Testis (tissue), 3 donors: ENCODE results near the gene PLA2G4F. TPM values are rescaled to one million over a fixed set of nuclear protein-coding genes. Genes with fewer than 3 reads are reported as not detected.

Source experiments
- DNase-seq: peaks from one replicate; pipeline ENCODE4 v3.0.0-alpha.2; 2019
- H3K27ac ChIP-seq, 2 donors: fragments of 200-600 bp; sonication (generic); one replicate each; pipeline ENCODE4 v1.5.1; 2019
- H3K27me3 ChIP-seq: fragments of 200-600 bp; sonication (generic); one replicate; pipeline ENCODE4 v1.5.1; 2019
- H3K36me3 ChIP-seq: fragments of 200-600 bp; sonication (generic); one replicate; pipeline ENCODE4 v1.5.1; 2017; ENCODE audit warnings: low read depth; ENCODE audit errors: missing control alignments
- H3K4me1 ChIP-seq: fragments of 200-600 bp; sonication (generic); one replicate; pipeline ENCODE4 v1.5.1; 2019
- H3K4me3 ChIP-seq, 2 donors: fragments of 200-600 bp; sonication (generic); one replicate each; pipeline ENCODE4 v1.5.1; 2017 to 2019
- H3K9me3 ChIP-seq: fragments of 200-600 bp; sonication (generic); one replicate; pipeline ENCODE4 v1.5.1; 2017
- CTCF ChIP-seq, 3 experiments: fragments of 450-650 bp in 2 of 3; fragments of 200-600 bp in 1 of 3; sonication (generic) in 1 of 3; IDR thresholded peaks; one replicate each; pipeline ENCODE4 v1.5.1; 2016 to 2019; ENCODE audit warnings: antibody characterized with exemption in 3 of 3, mild to moderate bottlenecking in 2 of 3, moderate library complexity in 1 of 3
- POLR2A ChIP-seq: fragments of 450-650 bp; IDR thresholded peaks from one replicate; pipeline ENCODE4 v1.6.1; 2017; ENCODE audit warnings: antibody characterized with exemption, mild to moderate bottlenecking, moderate library complexity
- WGBS, 2 donors: methylation state at CpG; one replicate each; pipeline ENCODE4 v1.1.5; 2018; 5-methylcytosine and 5-hydroxymethylcytosine counted together
- intact Hi-C: fragments of 100-400 bp; cut with DNase I; formaldehyde crosslinking; loops from one replicate; pipeline ENCODE4 v1.15.1; 2023; ENCODE audit warnings: low total_unique reads
- polyA plus RNA-seq: library from polyadenylated mRNA; stranded (reverse); fragments of 350-450 nt; fragmentation: Illumina TruSeq; extraction: RNeasy Lipid Tissue Mini Kit (QIAGEN cat#74804); gene quantifications from one replicate; pipeline ENCODE4 v1.2.3, GENCODE V29; 2014; ENCODE audit warnings: low read depth, low replicate concordance; ENCODE audit not compliant: insufficient read depth
- total RNA-seq, 2 donors: library from RNA; depleted of rRNA; stranded (reverse); fragments of >200 nt; gene quantifications; one replicate each; pipeline ENCODE4 v1.2.3, GENCODE V29; 2016

Gene PLA2G4F
- total and polyA plus RNA-seq, 3 donors from 2014 or later = 0.12 to 0.31 (median 0.15) TPM

- Histone ChIP-seq H3K4me1 (no peaks in the 10 kb centered on the region), H3K4me3 (no peak overlapping the region), H3K36me3 (no peaks in the 10 kb centered on the region), H3K27ac (no peak overlapping the region), H3K27me3 (no peaks in the 10 kb centered on the region), H3K9me3 (no peaks in the 10 kb centered on the region)
- intact Hi-C loops = no loop called here
- 88 to 94% methylated on average over 5 of the region's 5 CpGs for WGBS, 2 donors
- no peak for DNase-seq
- no peak for TF ChIP-seq CTCF (IDR thresholded peaks at IDR 0.05)
- TF ChIP-seq POLR2A = no peak
These were observed 42.7 kb upstream of the PLA2G4F start for GRCh38 chr15:42199126-42199525.

GRCh38 chr15:42198516-42198915, 42.1 kb upstream of the PLA2G4F start:
- intact Hi-C loops = no loop called here
- no peaks in the 10 kb centered on the region for H3K36me3 ChIP-seq
- TF ChIP-seq CTCF (IDR thresholded peaks at IDR 0.05) = no peak
- TF ChIP-seq POLR2A = no peak
- H3K9me3 ChIP-seq = no peaks in the 10 kb centered on the region
- no peak overlapping the region for H3K27ac ChIP-seq
- no peaks in the 10 kb centered on the region for H3K4me1 ChIP-seq
- H3K4me3 ChIP-seq = no peak overlapping the region
- 94 to 100% methylated on average over 1 of the region's 1 CpG for WGBS, 2 donors
- no peak for DNase-seq
- H3K27me3 ChIP-seq = no peaks in the 10 kb centered on the region

- WGBS, 2 donors = 95 to 96% methylated on average over 5 of the region's 5 CpGs
- H3K36me3 ChIP-seq = no peaks in the 10 kb centered on the region
These were observed 38.1 kb upstream of the PLA2G4F start for GRCh38 chr15:42194513-42194912.

GRCh38 chr15:42193383-42193782, 36.9 kb upstream of the PLA2G4F start:
- WGBS, 2 donors = 94 to 97% methylated on average over 3 of the region's 3 CpGs
- no peaks in the 10 kb centered on the region for H3K27me3 ChIP-seq
- peaks cover 11% of the 10 kb centered on the region for H3K4me1 ChIP-seq
- intact Hi-C loops = no loop called here
- no peak overlapping the region for H3K4me3 ChIP-seq
- no peak overlapping the region for H3K27ac ChIP-seq
- TF ChIP-seq POLR2A (no peak), CTCF (IDR thresholded peaks at IDR 0.05) (no peak)
- H3K9me3 ChIP-seq = no peaks in the 10 kb centered on the region
- DNase-seq = no peak
- H3K36me3 ChIP-seq = no peaks in the 10 kb centered on the region

More at GRCh38 chr15:42194513-42194912, 38.1 kb upstream of the PLA2G4F start:
- Histone ChIP-seq H3K27ac (no peak overlapping the region), H3K9me3 (no peaks in the 10 kb centered on the region), H3K4me3 (no peak overlapping the region), H3K27me3 (no peaks in the 10 kb centered on the region), H3K4me1 (peaks cover 6% of the 10 kb centered on the region)
- no peak for TF ChIP-seq POLR2A
- no peak for TF ChIP-seq CTCF (IDR thresholded peaks at IDR 0.05)
- DNase-seq = no peak
- intact Hi-C loops = no loop called here

GRCh38 chr15:42191610-42192346, 35.3 kb upstream of the PLA2G4F start:
- DNase-seq = no peak
- Histone ChIP-seq H3K27me3 (no peaks in the 10 kb centered on the region), H3K9me3 (no peaks in the 10 kb centered on the region), H3K36me3 (no peaks in the 10 kb centered on the region), H3K27ac (no peak overlapping the region), H3K4me1 (peaks cover 11% of the 10 kb centered on the region), H3K4me3 (no peak overlapping the region)
- 79 to 86% methylated on average over 8 of the region's 8 CpGs for WGBS, 2 donors
- TF ChIP-seq CTCF (IDR thresholded peaks at IDR 0.05) (no peak), POLR2A (no peak)
- intact Hi-C loops = no loop called here
